ENCODE measurements around the gene ASIC5.
"Not testable (repeated sequence)": the region's sequence is repeated elsewhere in the genome, so short reads cannot be mapped to it uniquely, and the experiment has no call there.

The ASIC5 gene

GRCh38 chr4:155799116-155799793, 66.8 kb downstream of the ASIC5 start:
- DNase-seq, result no peak

- DNase-seq, result not testable (repeated sequence)
These were observed 68.5 kb downstream of the ASIC5 start for GRCh38 chr4:155797581-155797980.

GRCh38 chr4:155795991-155796390, 70.1 kb downstream of the ASIC5 start:
- DNase-seq, result peak; percentile 8

GRCh38 chr4:155794589-155795236, 71.4 kb downstream of the ASIC5 start:
- DNase-seq, result no peak

GRCh38 chr4:155789982-155790381, 76.1 kb downstream of the ASIC5 start:
- no peak for DNase-seq

- no peak for DNase-seq
These were observed 76.7 kb downstream of the ASIC5 start for GRCh38 chr4:155789391-155789790.

- peak; percentile 31 for DNase-seq
These were observed 78.9 kb downstream of the ASIC5 start for GRCh38 chr4:155787113-155787710.

GRCh38 chr4:155785828-155786227, 80.2 kb downstream of the ASIC5 start:
- no peak for DNase-seq

- DNase-seq, result no peak
These were observed 81.4 kb downstream of the ASIC5 start for GRCh38 chr4:155784637-155785036.

- no peak for DNase-seq
These were observed 84.7 kb downstream of the ASIC5 start for GRCh38 chr4:155781249-155781831.

- peak; percentile 3 for DNase-seq
These were observed 85.3 kb downstream of the ASIC5 start for GRCh38 chr4:155780775-155781174.
